Smooth muscle cell (in vitro differentiated cells): ENCODE data around the gene TRAPPC6A. TPM values are rescaled to one million over a fixed set of nuclear protein-coding genes. Genes with fewer than 3 reads are reported as not detected.

Experiments used
- DNase-seq: peaks from one replicate; lab custom pipeline; 2025; ENCODE audit not compliant: unreplicated experiment; lab: John Stamatoyannopoulos, UW
- H2AFZ ChIP-seq: fragments of 200-600 bp; sonication (generic); 2 replicates; pipeline ENCODE4 v1.6.0; 2016; ENCODE audit warnings: antibody characterized with exemption, low read depth, mild to moderate bottlenecking
- H3F3A ChIP-seq: fragments of 200-600 bp; sonication (generic); 2 replicates; pipeline ENCODE4 v1.6.0; 2017; ENCODE audit warnings: antibody characterized with exemption, low read depth
- H3K27ac ChIP-seq: fragments of 200-600 bp; sonication (generic); 2 replicates; pipeline ENCODE4 v1.5.1; 2016; ENCODE audit warnings: low read depth, mild to moderate bottlenecking
- H3K27me3 ChIP-seq: fragments of 200-600 bp; sonication (generic); 2 replicates; pipeline ENCODE4 v1.6.1; 2016; ENCODE audit warnings: low read depth, mild to moderate bottlenecking
- H3K36me3 ChIP-seq: fragments of 200-600 bp; sonication (generic); 2 replicates; pipeline ENCODE4 v1.5.1; 2016; ENCODE audit warnings: low read depth
- H3K4me1 ChIP-seq: fragments of 200-600 bp; sonication (generic); 2 replicates; pipeline ENCODE4 v1.5.1; 2016; ENCODE audit warnings: low read depth
- H3K4me2 ChIP-seq: fragments of 200-600 bp; sonication (generic); 2 replicates; pipeline ENCODE4 v1.6.0; 2016; ENCODE audit warnings: mild to moderate bottlenecking
- H3K4me3 ChIP-seq: fragments of 200-600 bp; sonication (generic); 2 replicates; pipeline ENCODE4 v1.5.1; 2016; ENCODE audit warnings: mild to moderate bottlenecking
- H3K79me2 ChIP-seq: fragments of 200-600 bp; sonication (generic); 2 replicates; pipeline ENCODE4 v1.6.0; 2016; ENCODE audit warnings: low read depth, mild to moderate bottlenecking
- H3K9ac ChIP-seq: fragments of 200-600 bp; sonication (generic); 2 replicates; pipeline ENCODE4 v1.6.0; 2016; ENCODE audit warnings: low read depth
- H3K9me3 ChIP-seq: fragments of 200-600 bp; sonication (generic); replicated peaks from 2 replicates; pipeline ENCODE4 v1.5.1; 2016; ENCODE audit warnings: low read depth
- H4K20me1 ChIP-seq: fragments of 200-600 bp; sonication (generic); 2 replicates; pipeline ENCODE4 v1.6.0; 2016; ENCODE audit warnings: low read depth
- CTCF ChIP-seq: fragments of 200-600 bp; sonication (generic); IDR thresholded peaks from 2 replicates; pipeline ENCODE4 v1.5.1; 2017; ENCODE audit warnings: borderline replicate concordance, mild to moderate bottlenecking, antibody characterized with exemption; ENCODE audit not compliant: insufficient read depth, poor library complexity, severe bottlenecking
- WGBS: methylation state at CpG from one replicate; pipeline ENCODE4 v1.1.7; 2016; ENCODE audit warnings: low lambda C conversion rate; 5-methylcytosine and 5-hydroxymethylcytosine counted together
- polyA plus RNA-seq: library from polyadenylated mRNA; unstranded; fragments of >200 nt; fragmentation: Nextera tagmentation; extraction: Ambion mirVana; gene quantifications from 2 replicates; pipeline ENCODE4 v1.2.1, GENCODE V29; 2016
- total RNA-seq: library from RNA; depleted of rRNA; stranded (reverse); fragments of >200 nt; gene quantifications from 2 replicates; pipeline ENCODE4 v1.2.3, GENCODE V29; 2014

TRAPPC6A gene
- total and polyA plus RNA-seq, 2 experiments from 2014 or later: 10.2 to 32.2 TPM

GRCh38 chr19:45137179-45137761 lies 40.8 kb downstream of the TRAPPC6A start:
- H3K4me2 ChIP-seq: no peak overlapping the region
- H3K4me1 ChIP-seq: no peaks in the 10 kb centered on the region
- 94% methylated on average over 17 of the region's 17 CpGs for WGBS
- H3K4me3 ChIP-seq: no peak overlapping the region
- TF ChIP-seq CTCF: no peak
- no peaks in the 10 kb centered on the region for H3K9me3 ChIP-seq
- H3K27ac ChIP-seq: no peak overlapping the region
- H3K27me3 ChIP-seq: no peaks in the 10 kb centered on the region
- H3K9ac ChIP-seq: no peak overlapping the region
- peaks cover 83% of the 10 kb centered on the region for H4K20me1 ChIP-seq
- no peaks in the 10 kb centered on the region for H3K36me3 ChIP-seq
- no peaks in the 10 kb centered on the region for H3F3A ChIP-seq
- peaks cover 26% of the 10 kb centered on the region for H3K79me2 ChIP-seq
- H2AFZ ChIP-seq: no peak overlapping the region
- DNase-seq: no peak

- H2AFZ ChIP-seq: no peak overlapping the region
- H3K36me3 ChIP-seq: no peaks in the 10 kb centered on the region
- DNase-seq: no peak
- H3K4me2 ChIP-seq: no peak overlapping the region
- H3K27ac ChIP-seq: no peak overlapping the region
- H3K4me1 ChIP-seq: no peaks in the 10 kb centered on the region
- H3F3A ChIP-seq: no peaks in the 10 kb centered on the region
- peaks cover 31% of the 10 kb centered on the region for H3K79me2 ChIP-seq
- 95% methylated on average over 12 of the region's 12 CpGs for WGBS
- no peaks in the 10 kb centered on the region for H3K27me3 ChIP-seq
- H3K9ac ChIP-seq: no peak overlapping the region
- H3K9me3 ChIP-seq: no peaks in the 10 kb centered on the region
- no peak overlapping the region for H3K4me3 ChIP-seq
- TF ChIP-seq CTCF: no peak
- H4K20me1 ChIP-seq: peaks cover 89% of the 10 kb centered on the region
Measured at GRCh38 chr19:45136507-45137178, 41.4 kb downstream of the TRAPPC6A start.

- 98% methylated on average over 21 of the region's 21 CpGs for WGBS
- H2AFZ ChIP-seq: no peak overlapping the region
Measured at GRCh38 chr19:45135176-45135885, 42.7 kb downstream of the TRAPPC6A start.

More at GRCh38 chr19:45135176-45135885, 42.7 kb downstream of the TRAPPC6A start:
- Histone ChIP-seq H3K27ac (no peak overlapping the region), H4K20me1 (peaks cover 95% of the 10 kb centered on the region), H3K4me1 (peaks cover 5% of the 10 kb centered on the region), H3K4me3 (no peak overlapping the region), H3K4me2 (no peak overlapping the region), H3K36me3 (no peaks in the 10 kb centered on the region), H3K27me3 (no peaks in the 10 kb centered on the region), H3F3A (no peaks in the 10 kb centered on the region), H3K9ac (no peak overlapping the region), H3K79me2 (peaks cover 31% of the 10 kb centered on the region), H3K9me3 (no peaks in the 10 kb centered on the region)
- DNase-seq: no peak
- TF ChIP-seq CTCF: no peak
